GM13977 (cell line): Measurements from ENCODE around the gene DCDC1.

Experiments
- DNase-seq: peaks from one replicate; pipeline ENCODE4 v3.0.0; 2012; ENCODE audit warnings: low spot score
- CTCF ChIP-seq: IDR thresholded peaks from 2 replicates; pipeline ENCODE4 v1.5.1; 2012; ENCODE audit warnings: mild to moderate bottlenecking, control low read depth; ENCODE audit not compliant: insufficient read depth; ENCODE audit errors: extremely low read depth, missing control alignments
- in situ Hi-C: fragments of 300-500 bp; cut with MboI; formaldehyde crosslinking; loops from one replicate; pipeline ENCODE4 v1.12.0; 2022; ENCODE audit warnings: low sequenced_read_pairs, low pct_unique_long_range_greater_than_20kb, mixed read lengths, inconsistent platforms; ENCODE audit not compliant: unreplicated experiment

The DCDC1 gene

GRCh38 chr11:30984827-30985226 lies 384.7 kb downstream of the DCDC1 start:
- in situ Hi-C loops: no loop called here
- TF ChIP-seq CTCF: no peak
- no peak for DNase-seq

GRCh38 chr11:30984442-30984816 lies 385.1 kb downstream of the DCDC1 start:
- no peak for TF ChIP-seq CTCF
- DNase-seq: no peak
- in situ Hi-C loops: no loop called here

- in situ Hi-C loops: no loop called here
- no peak for DNase-seq
- no peak for TF ChIP-seq CTCF
Observed at GRCh38 chr11:30983776-30984441, 385.6 kb downstream of the DCDC1 start.

- no peak for DNase-seq
- in situ Hi-C loops: no loop called here
- no peak for TF ChIP-seq CTCF
Observed at GRCh38 chr11:30983143-30983542, 386.4 kb downstream of the DCDC1 start.

- in situ Hi-C loops: no loop called here
- no peak for DNase-seq
- TF ChIP-seq CTCF: no peak
Observed at GRCh38 chr11:30967579-30967978, 402.0 kb downstream of the DCDC1 start.

GRCh38 chr11:30960387-30960992 lies 409.0 kb downstream of the DCDC1 start:
- peak; percentile 42 for TF ChIP-seq CTCF
- in situ Hi-C loops: no loop called here
- no peak for DNase-seq

- TF ChIP-seq CTCF: no peak
- DNase-seq: no peak
- in situ Hi-C loops: no loop called here
Observed at GRCh38 chr11:30956751-30957150, 412.8 kb downstream of the DCDC1 start.
